Raji (cell line): ENCODE data around the gene FXYD4.

Experiments used
- POLR2A ChIP-seq: IDR thresholded peaks from 2 replicates; pipeline ENCODE4 v1.6.1; 2011; ENCODE audit warnings: low read depth, low read length, control low read depth; ENCODE audit not compliant: insufficient read depth

Gene FXYD4

GRCh38 chr10:43371418-43371817, at the start of gene FXYD4:
FXYD4 (plus strand) TSS chr10:43371636; CDS start chr10:43373747, 2,111 bp downstream.
- no peak for TF ChIP-seq POLR2A

GRCh38 chr10:43322331-43322730, 49.1 kb upstream of the FXYD4 start:
- no peak for TF ChIP-seq POLR2A

- no peak for TF ChIP-seq POLR2A
These were observed 48.7 kb upstream of the FXYD4 start for GRCh38 chr10:43322769-43323168.

GRCh38 chr10:43323245-43323644, 48.2 kb upstream of the FXYD4 start:
- TF ChIP-seq POLR2A, result no peak

GRCh38 chr10:43324876-43325275, 46.6 kb upstream of the FXYD4 start:
- no peak for TF ChIP-seq POLR2A

GRCh38 chr10:43327171-43327570, 44.3 kb upstream of the FXYD4 start:
- TF ChIP-seq POLR2A, result no peak

GRCh38 chr10:43327986-43328385, 43.5 kb upstream of the FXYD4 start:
- TF ChIP-seq POLR2A, result no peak

GRCh38 chr10:43333653-43334052, 37.8 kb upstream of the FXYD4 start:
- no peak for TF ChIP-seq POLR2A

- TF ChIP-seq POLR2A, result no peak
These were observed 35.4 kb upstream of the FXYD4 start for GRCh38 chr10:43336061-43336460.

GRCh38 chr10:43336641-43337318, 34.7 kb upstream of the FXYD4 start:
- no peak for TF ChIP-seq POLR2A

GRCh38 chr10:43338117-43338516, 33.3 kb upstream of the FXYD4 start:
- TF ChIP-seq POLR2A, result no peak

GRCh38 chr10:43339136-43339535, 32.3 kb upstream of the FXYD4 start:
- no peak for TF ChIP-seq POLR2A

GRCh38 chr10:43340101-43340500, 31.3 kb upstream of the FXYD4 start:
- TF ChIP-seq POLR2A, result no peak

- TF ChIP-seq POLR2A, result no peak
These were observed 30.8 kb upstream of the FXYD4 start for GRCh38 chr10:43340619-43341018.

- TF ChIP-seq POLR2A, result no peak
These were observed 30.0 kb upstream of the FXYD4 start for GRCh38 chr10:43341450-43341849.

- TF ChIP-seq POLR2A, result no peak
These were observed 28.9 kb upstream of the FXYD4 start for GRCh38 chr10:43342279-43343125.
